IPS-20b (cell line): ENCODE data around the gene CRACR2A.

ENCODE experiments used
- H3K27ac ChIP-seq: one replicate; pipeline ENCODE4 v1.5.1; 2013; ENCODE audit warnings: low read length
- H3K27me3 ChIP-seq: 2 replicates; pipeline ENCODE4 v1.6.1; 2013; ENCODE audit warnings: mild to moderate bottlenecking, low read length, inconsistent platforms; ENCODE audit not compliant: insufficient read depth
- H3K36me3 ChIP-seq: 2 replicates; pipeline ENCODE4 v1.6.1; 2013; ENCODE audit warnings: low read depth, mild to moderate bottlenecking, inconsistent platforms, low read length, moderate library complexity; ENCODE audit not compliant: insufficient read depth
- H3K4me1 ChIP-seq: 2 replicates; pipeline ENCODE4 v1.6.1; 2013; ENCODE audit warnings: mild to moderate bottlenecking, control low read depth, inconsistent platforms, low read length, moderate library complexity; ENCODE audit not compliant: insufficient read depth
- H3K4me3 ChIP-seq: 2 replicates; pipeline ENCODE4 v1.5.1; 2013; ENCODE audit warnings: mild to moderate bottlenecking, low read length, inconsistent platforms
- H3K9ac ChIP-seq: 2 replicates; pipeline ENCODE4 v1.6.1; 2013; ENCODE audit warnings: low read depth, mild to moderate bottlenecking, inconsistent platforms, low read length, moderate library complexity
- H3K9me3 ChIP-seq: 2 replicates; pipeline ENCODE4 v1.6.1; 2013; ENCODE audit warnings: mild to moderate bottlenecking, low read depth, low read length, inconsistent platforms; ENCODE audit not compliant: insufficient read depth

The CRACR2A gene

DNA sequence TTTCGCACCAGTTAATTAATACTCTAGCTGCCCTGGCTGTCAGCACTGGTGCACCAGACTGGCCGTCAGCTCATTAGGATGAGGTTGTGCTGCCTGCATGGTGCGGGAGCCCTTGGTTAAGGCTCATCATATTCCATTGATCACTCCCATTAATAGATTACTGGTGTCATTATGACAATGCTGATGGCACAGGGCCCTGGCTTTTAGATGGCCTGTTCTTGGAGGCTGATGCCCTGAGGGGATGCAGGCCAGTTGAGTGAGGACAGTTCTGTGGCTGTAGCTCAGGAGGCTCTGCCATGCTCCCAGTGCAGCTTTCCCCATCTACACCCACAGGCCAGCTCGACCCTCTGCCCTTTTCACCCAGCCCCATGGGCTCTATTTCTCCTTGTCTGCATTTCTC is 135.3 kb downstream of the CRACR2A start:
- Histone ChIP-seq H3K27me3 (no peaks in the 10 kb centered on the region), H3K36me3 (no peaks in the 10 kb centered on the region), H3K4me3 (no peak overlapping the region), H3K9ac (no peak overlapping the region), H3K9me3 (no peaks in the 10 kb centered on the region), H3K4me1 (peaks cover 4% of the 10 kb centered on the region; the same call in 1 of the 2 replicates), H3K27ac (no peak overlapping the region)

GRCh38 chr12:3615862-3616261 is 137.0 kb downstream of the CRACR2A start:
- Histone ChIP-seq H3K4me3 (no peak overlapping the region), H3K4me1 (peaks cover 4% of the 10 kb centered on the region; the same call in 1 of the 2 replicates), H3K9ac (no peak overlapping the region), H3K9me3 (no peaks in the 10 kb centered on the region), H3K27ac (no peak overlapping the region), H3K36me3 (no peaks in the 10 kb centered on the region), H3K27me3 (no peaks in the 10 kb centered on the region)

DNA sequence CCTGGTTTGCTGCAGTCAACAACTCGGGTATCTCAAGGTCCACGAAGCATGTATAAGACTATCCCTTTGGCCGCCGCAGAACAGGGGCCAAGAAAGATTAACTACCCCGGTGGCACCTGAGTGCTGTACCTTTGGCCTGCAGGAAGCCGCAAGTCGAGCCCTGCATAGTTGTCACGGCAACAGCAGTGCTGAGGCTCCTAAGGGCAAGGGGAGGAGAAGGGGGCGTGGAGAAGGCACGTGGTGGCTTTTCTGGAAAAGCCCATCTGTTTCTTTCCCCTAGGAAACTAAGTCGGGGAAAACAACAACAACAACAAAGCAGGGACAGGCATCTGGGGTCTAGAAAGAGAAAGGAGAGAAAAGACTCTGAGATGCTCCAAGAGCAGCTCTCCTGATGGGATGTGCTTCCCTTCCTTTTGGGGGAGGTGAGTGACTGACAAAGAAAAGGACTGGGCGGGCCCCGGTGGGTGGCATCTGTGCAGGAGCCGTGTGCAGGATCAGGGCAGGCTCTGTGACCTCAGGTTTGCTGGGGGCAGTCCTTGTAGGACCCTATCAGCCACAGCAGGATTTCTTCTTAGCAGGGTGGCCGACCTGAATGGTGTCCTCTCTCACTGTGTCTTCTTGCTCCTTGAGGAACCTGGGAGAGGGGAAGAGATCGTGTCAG is 138.0 kb downstream of the CRACR2A start:
- Histone ChIP-seq H3K9ac (no peak overlapping the region), H3K27ac (no peak overlapping the region), H3K36me3 (no peaks in the 10 kb centered on the region), H3K4me1 (peaks cover 4% of the 10 kb centered on the region; the same call in 1 of the 2 replicates), H3K27me3 (no peaks in the 10 kb centered on the region), H3K4me3 (no peak overlapping the region), H3K9me3 (no peaks in the 10 kb centered on the region)

DNA sequence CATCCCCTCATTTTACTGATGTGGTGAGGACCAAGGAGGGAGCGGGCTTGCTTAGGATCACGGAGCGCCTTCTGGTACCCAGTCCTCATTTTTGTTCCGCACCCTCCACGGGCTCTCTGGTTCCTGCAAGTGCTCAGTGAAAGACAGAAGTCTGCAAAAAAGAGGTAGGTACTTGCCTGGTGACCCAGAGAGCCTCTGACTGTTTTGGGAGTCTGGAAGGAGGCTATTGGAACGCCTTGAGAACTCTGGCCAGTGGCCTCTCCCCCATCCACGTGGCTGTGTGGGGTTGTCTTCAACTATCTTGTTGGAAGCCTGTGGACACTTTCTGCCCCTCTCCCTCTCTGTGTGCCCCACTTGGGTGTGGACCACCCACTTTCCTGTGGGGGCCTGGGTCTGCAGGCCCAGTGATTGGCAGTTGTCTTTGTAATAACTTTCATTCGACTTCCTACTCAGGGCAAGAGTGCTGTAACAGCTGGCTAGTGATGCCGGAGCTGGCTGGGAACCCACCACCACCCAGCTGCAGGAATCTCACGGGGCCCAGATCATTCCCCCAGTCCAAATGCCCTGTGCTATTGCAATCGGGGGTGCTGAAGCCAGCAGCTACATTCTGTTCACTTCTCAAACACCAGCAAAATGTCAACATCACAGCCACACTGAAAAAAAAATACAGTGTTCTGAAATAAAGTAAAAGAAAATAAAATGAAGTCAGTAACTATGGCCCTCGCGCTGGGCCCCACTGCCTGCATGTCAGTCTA is 139.1 kb downstream of the CRACR2A start:
- no peak overlapping the region for H3K27ac ChIP-seq
- no peaks in the 10 kb centered on the region for H3K36me3 ChIP-seq
- no peak overlapping the region for H3K4me3 ChIP-seq
- peaks cover 3% of the 10 kb centered on the region; the same call in 1 of the 2 replicates for H3K27me3 ChIP-seq
- H3K4me1 ChIP-seq: peaks cover 4% of the 10 kb centered on the region; the same call in 1 of the 2 replicates
- no peaks in the 10 kb centered on the region for H3K9me3 ChIP-seq
- H3K9ac ChIP-seq: no peak overlapping the region

- Histone ChIP-seq H3K27ac (no peak overlapping the region), H3K36me3 (no peaks in the 10 kb centered on the region)
These were observed 140.8 kb downstream of the CRACR2A start for GRCh38 chr12:3611860-3612703.

GRCh38 chr12:3607821-3608220 is 145.1 kb downstream of the CRACR2A start:
- H3K36me3 ChIP-seq: no peaks in the 10 kb centered on the region
- H3K9me3 ChIP-seq: no peaks in the 10 kb centered on the region
- H3K9ac ChIP-seq: no peak overlapping the region
- H3K27ac ChIP-seq: no peak overlapping the region
- no peak overlapping the region for H3K4me3 ChIP-seq
- H3K4me1 ChIP-seq: peaks cover 13% of the 10 kb centered on the region; the same call in 1 of the 2 replicates
- peaks cover 41% of the 10 kb centered on the region for H3K27me3 ChIP-seq

More at GRCh38 chr12:3611860-3612703, 140.8 kb downstream of the CRACR2A start:
- H3K9ac ChIP-seq: no peak overlapping the region
- H3K4me1 ChIP-seq: peaks cover 4% of the 10 kb centered on the region; the same call in 1 of the 2 replicates
- peaks cover 15% of the 10 kb centered on the region for H3K27me3 ChIP-seq
- no peak overlapping the region for H3K4me3 ChIP-seq
- H3K9me3 ChIP-seq: no peaks in the 10 kb centered on the region

- Histone ChIP-seq H3K27me3 (peaks cover 41% of the 10 kb centered on the region), H3K27ac (no peak overlapping the region), H3K4me1 (peaks cover 13% of the 10 kb centered on the region; the same call in 1 of the 2 replicates)
These were observed 145.7 kb downstream of the CRACR2A start for GRCh38 chr12:3607039-3607720.

DNA sequence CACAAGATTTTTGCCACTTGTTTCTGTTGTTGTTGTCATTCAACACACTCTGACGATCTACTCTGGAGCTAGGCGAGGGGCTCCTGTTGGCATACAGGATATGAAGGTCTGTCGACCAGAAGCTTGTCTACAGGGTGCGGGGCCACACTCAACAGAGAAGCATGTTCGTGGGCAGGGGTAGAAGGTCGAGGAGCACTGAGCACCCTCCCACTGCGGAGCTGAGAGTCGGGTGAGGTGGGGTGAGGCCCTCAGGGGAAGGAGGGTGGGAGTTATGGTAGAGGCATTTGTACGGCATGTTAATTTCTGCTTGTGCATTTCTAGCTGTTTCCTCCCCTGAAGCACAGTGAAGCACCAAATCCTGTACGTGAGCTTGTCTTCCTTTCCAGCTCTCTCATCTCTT is 146.8 kb downstream of the CRACR2A start:
- Histone ChIP-seq H3K9me3 (no peaks in the 10 kb centered on the region), H3K36me3 (no peaks in the 10 kb centered on the region), H3K27me3 (peaks cover 41% of the 10 kb centered on the region), H3K27ac (no peak overlapping the region), H3K4me3 (0 out of 2 replicates have a peak overlapping the region, but pooled peaks have one; percentile 66), H3K4me1 (peaks cover 15% of the 10 kb centered on the region; the same call in 1 of the 2 replicates), H3K9ac (no peak overlapping the region)

More at GRCh38 chr12:3607039-3607720, 145.7 kb downstream of the CRACR2A start:
- Histone ChIP-seq H3K4me3 (no peak overlapping the region), H3K9me3 (no peaks in the 10 kb centered on the region), H3K9ac (no peak overlapping the region), H3K36me3 (no peaks in the 10 kb centered on the region)

DNA sequence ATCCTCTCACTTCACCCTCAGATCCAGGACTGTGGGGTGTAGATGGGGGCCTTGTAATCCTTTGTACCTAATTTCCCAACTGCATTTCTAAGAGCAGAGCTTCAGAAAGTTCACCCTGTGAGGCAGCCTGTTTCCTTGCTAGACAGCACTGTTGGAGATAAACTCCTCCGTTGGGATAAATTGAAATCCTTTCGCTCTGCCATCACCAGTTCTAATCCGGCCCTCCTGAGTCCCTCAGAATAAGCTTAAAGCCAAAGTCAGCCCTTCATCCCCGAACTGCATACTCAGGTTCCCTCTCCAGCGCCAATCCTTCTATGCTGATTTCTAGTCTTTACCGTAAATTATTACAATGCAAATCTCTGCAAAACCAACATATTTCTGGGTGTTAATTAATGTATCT is 147.2 kb downstream of the CRACR2A start:
- no peaks in the 10 kb centered on the region for H3K9me3 ChIP-seq
- peaks cover 15% of the 10 kb centered on the region; the same call in 1 of the 2 replicates for H3K4me1 ChIP-seq
- H3K4me3 ChIP-seq: peak overlapping the region; percentile 66
- peak overlapping the region; percentile 3; the same call in 1 of the 2 replicates for H3K9ac ChIP-seq
- H3K27me3 ChIP-seq: peaks cover 45% of the 10 kb centered on the region
- H3K27ac ChIP-seq: no peak overlapping the region
- no peaks in the 10 kb centered on the region for H3K36me3 ChIP-seq

DNA sequence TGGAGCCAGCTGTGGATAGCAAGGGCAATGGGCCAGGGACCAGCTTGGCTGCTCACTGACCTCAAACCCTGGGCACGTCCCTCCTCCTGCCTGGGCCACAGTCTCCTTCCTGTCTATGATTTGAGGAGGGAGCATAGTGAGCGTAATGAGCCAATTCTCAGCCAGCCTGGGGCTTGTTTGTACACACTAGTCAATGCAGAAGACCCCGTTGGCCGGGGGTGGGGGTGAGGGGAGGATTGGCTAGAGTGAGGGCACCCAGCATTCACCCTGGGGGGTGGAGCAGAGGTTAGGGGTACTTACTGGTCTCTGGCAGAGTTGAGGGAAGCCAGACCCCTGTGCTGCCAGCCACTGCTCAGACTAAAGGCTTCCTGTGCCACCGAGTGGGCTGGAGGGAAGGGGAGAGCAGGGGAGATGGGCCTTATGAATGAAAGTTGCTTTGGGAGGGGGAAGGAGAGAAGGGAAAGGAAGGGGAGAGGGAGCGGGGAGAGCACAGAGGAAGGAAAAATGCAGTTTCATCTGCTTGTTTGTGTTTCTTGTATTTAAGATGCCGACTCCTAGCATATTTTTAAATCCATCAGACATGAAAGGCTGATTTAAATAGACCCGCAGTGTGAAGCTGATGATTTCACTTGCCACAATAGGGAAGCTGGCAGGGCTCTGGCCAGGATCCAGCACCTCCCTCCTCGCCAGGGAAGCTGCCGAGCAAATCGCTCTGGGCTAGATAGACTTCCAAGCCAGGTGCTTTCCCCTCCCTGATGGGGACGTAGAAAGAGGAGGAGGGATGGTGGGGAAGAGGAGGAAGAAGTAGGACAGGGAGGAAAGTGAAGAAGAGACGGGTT is 147.9 kb downstream of the CRACR2A start:
- Histone ChIP-seq H3K27me3 (peaks cover 48% of the 10 kb centered on the region), H3K27ac (no peak overlapping the region), H3K4me3 (peak overlapping the region; percentile 66), H3K9me3 (no peaks in the 10 kb centered on the region), H3K9ac (peak overlapping the region; percentile 3; the same call in 1 of the 2 replicates), H3K4me1 (peaks cover 22% of the 10 kb centered on the region), H3K36me3 (no peaks in the 10 kb centered on the region)
